IMR-90 (cell line): ENCODE results near the gene HERC4. TPM values are rescaled to one million over a fixed set of nuclear protein-coding genes. Genes with fewer than 3 reads are reported as not detected.

Experiments used
- ATAC-seq: fragments of 200-7000 bp; cut with Tn5 transposase; 2 replicates; pipeline ENCODE4 v1.9.1; 2020; ENCODE audit warnings: low read depth, mild to moderate bottlenecking, moderate library complexity
- BruUV-seq: library from RNA; stranded (reverse); fragments of 400-500 nt; replicated peaks from 2 replicates; lab custom pipeline; 2021; lab: Mats Ljungman, UMichigan
- CTCF ChIA-PET: fragments of 300-600 bp; formaldehyde crosslinking; extraction: SDS; loops from one replicate; lab custom pipeline; 2021; ENCODE audit warnings: antibody characterized with exemption; lab: Yijun Ruan, JAX
- POLR2A ChIA-PET: fragments of 300-600 bp; sonication (Branson Sonifier 250); formaldehyde crosslinking; loops from one replicate; lab custom pipeline; 2022; ENCODE audit warnings: antibody characterized with exemption; ENCODE audit not compliant: unreplicated experiment; lab: Charles Lee
- DNase-seq: peaks from one replicate; pipeline ENCODE4 v3.0.0; 2013
- H2AFZ ChIP-seq: replicated peaks from 2 replicates; pipeline ENCODE3; 2013; ENCODE audit warnings: low read length, mild to moderate bottlenecking; ENCODE audit not compliant: poor library complexity
- H2AK5ac ChIP-seq: 2 replicates; pipeline ENCODE4 v1.6.1; 2013; ENCODE audit warnings: low read depth, low read length, inconsistent platforms
- H2AK9ac ChIP-seq: replicated peaks from 2 replicates; pipeline ENCODE3; 2013; ENCODE audit warnings: mild to moderate bottlenecking, low read depth, low read length, moderate library complexity; ENCODE audit not compliant: poor library complexity
- H2BK120ac ChIP-seq: 2 replicates; pipeline ENCODE4 v1.6.1; 2013; ENCODE audit warnings: low read depth, low read length, inconsistent platforms
- H2BK15ac ChIP-seq: 3 replicates; pipeline ENCODE4 v1.6.1; 2013; ENCODE audit warnings: low read depth, low read length, inconsistent platforms
- H2BK20ac ChIP-seq: 2 replicates; pipeline ENCODE4 v1.6.1; 2013; ENCODE audit warnings: low read depth, mild to moderate bottlenecking, inconsistent platforms, low read length, moderate library complexity
- H2BK5ac ChIP-seq: 2 replicates; pipeline ENCODE4 v1.6.1; 2013; ENCODE audit warnings: mild to moderate bottlenecking, low read depth, low read length, inconsistent platforms; ENCODE audit not compliant: poor library complexity, severe bottlenecking
- H3K14ac ChIP-seq: replicated peaks from 2 replicates; pipeline ENCODE4 v1.6.1; 2013; ENCODE audit warnings: low read depth, low read length, inconsistent platforms
- H3K18ac ChIP-seq: 2 replicates; pipeline ENCODE4 v1.6.1; 2013; ENCODE audit warnings: low read depth, low read length, control low read depth
- H3K23ac ChIP-seq: 2 replicates; pipeline ENCODE4 v1.6.1; 2013; ENCODE audit warnings: low read depth, low read length, inconsistent platforms
- H3K27ac ChIP-seq: 2 replicates; pipeline ENCODE4 v1.5.1; 2013; ENCODE audit warnings: mild to moderate bottlenecking, control low read depth, low read length; ENCODE audit not compliant: insufficient read depth
- H3K27me3 ChIP-seq: 2 replicates; pipeline ENCODE4 v1.6.1; 2013; ENCODE audit warnings: low read length; ENCODE audit not compliant: control insufficient read depth, insufficient read depth
- H3K36me3 ChIP-seq: 2 replicates; pipeline ENCODE4 v1.6.1; 2013; ENCODE audit warnings: low read length, mixed read lengths; ENCODE audit not compliant: control insufficient read depth, insufficient read depth
- H3K4ac ChIP-seq: 2 replicates; pipeline ENCODE4 v1.6.1; 2013; ENCODE audit warnings: low read depth, low read length, inconsistent platforms
- H3K4me1 ChIP-seq: 2 replicates; pipeline ENCODE4 v1.6.1; 2013; ENCODE audit warnings: low read length, mixed read lengths; ENCODE audit not compliant: control insufficient read depth, insufficient read depth
- H3K4me2 ChIP-seq: 2 replicates; pipeline ENCODE4 v1.6.1; 2013; ENCODE audit warnings: low read depth, mild to moderate bottlenecking, control low read depth, low read length, moderate library complexity
- H3K4me3 ChIP-seq: 2 replicates; pipeline ENCODE4 v1.5.1; 2013; ENCODE audit warnings: low read depth, mild to moderate bottlenecking, control low read depth, low read length, moderate library complexity; ENCODE audit not compliant: insufficient read depth
- H3K56ac ChIP-seq: 2 replicates; pipeline ENCODE4 v1.6.1; 2013; ENCODE audit warnings: low read length, inconsistent platforms; ENCODE audit not compliant: insufficient read depth; ENCODE audit errors: extremely low read depth
- H3K79me1 ChIP-seq, 2 experiments: 2 replicates each; pipeline ENCODE4 v1.6.1; 2013; ENCODE audit warnings: low read length in 2 of 2, inconsistent platforms in 1 of 2, low read depth in 1 of 2
- H3K9ac ChIP-seq: 2 replicates; pipeline ENCODE4 v1.6.1; 2013; ENCODE audit warnings: low read depth, low read length, control low read depth
- H3K9me1 ChIP-seq: 2 replicates; pipeline ENCODE4 v1.6.1; 2013; ENCODE audit warnings: low read length, inconsistent platforms; ENCODE audit not compliant: insufficient read depth
- H3K9me3 ChIP-seq: 2 replicates; pipeline ENCODE4 v1.6.1; 2013; ENCODE audit warnings: low read length; ENCODE audit not compliant: control insufficient read depth, insufficient read depth
- H4K20me1 ChIP-seq: 2 replicates; pipeline ENCODE4 v1.6.1; 2013; ENCODE audit warnings: low read length, inconsistent platforms; ENCODE audit not compliant: insufficient read depth
- H4K5ac ChIP-seq: 2 replicates; pipeline ENCODE4 v1.6.1; 2013; ENCODE audit warnings: mild to moderate bottlenecking, low read depth, low read length, control low read depth
- H4K8ac ChIP-seq, 2 experiments: 2 replicates each; pipeline ENCODE4 v1.6.1; 2013; ENCODE audit warnings: low read depth in 2 of 2, low read length in 2 of 2, control low read depth in 1 of 2, inconsistent platforms in 1 of 2
- H4K91ac ChIP-seq: 2 replicates; pipeline ENCODE4 v1.6.1; 2013; ENCODE audit warnings: low read depth, low read length, inconsistent platforms; ENCODE audit not compliant: insufficient read depth
- CHD1 ChIP-seq: IDR thresholded peaks from 2 replicates; pipeline ENCODE4 v1.6.1; 2012; ENCODE audit warnings: low read depth, low read length, improper control_type of control experiment
- MXI1 ChIP-seq: IDR thresholded peaks from 2 replicates; pipeline ENCODE4 v1.6.1; 2012; ENCODE audit warnings: low read depth, mild to moderate bottlenecking, low read length, moderate library complexity, borderline replicate concordance
- POLR2A ChIP-seq: IDR thresholded peaks from 2 replicates; pipeline ENCODE4 v1.6.1; 2012; ENCODE audit warnings: mild to moderate bottlenecking, low read depth, low read length
- WGBS, 2 experiments: methylation state at CpG; one replicate each; pipeline versions ENCODE4 v1.1.5 to v1.1.7; 2013; ENCODE audit warnings: missing lambda C conversion rate in 2 of 2; ENCODE audit not compliant: insufficient read length in 1 of 2; ENCODE audit errors: extremely low coverage in 2 of 2; 5-methylcytosine and 5-hydroxymethylcytosine counted together
- dilution Hi-C: fragments of 300-500 bp; cut with HindIII; formaldehyde crosslinking; loops from one replicate; pipeline ENCODE4 v1.14.3; 2018; ENCODE audit warnings: low sequenced_read_pairs; ENCODE audit not compliant: unreplicated experiment
- in situ Hi-C: fragments of 300-500 bp; cut with MboI; formaldehyde crosslinking; loops from 3 replicates; pipeline ENCODE4 v1.14.3; 2019; ENCODE audit warnings: low sequenced_read_pairs, inconsistent platforms, mixed read lengths
- intact Hi-C: fragments of 100-400 bp; cut with micrococcal nuclease; formaldehyde crosslinking; loops from 2 replicates; pipeline ENCODE4 v1.10.0; 2022
- polyA plus RNA-seq, 3 experiments: library from polyadenylated mRNA; depleted of rRNA; stranded (reverse); fragments of >200 nt; gene quantifications; 2 replicates each; pipeline ENCODE4 v1.2.3, GENCODE V29; 2012; ENCODE audit warnings: low replicate concordance in 1 of 3
- total RNA-seq: library from RNA; depleted of rRNA; stranded (reverse); fragments of >200 nt; gene quantifications from 2 replicates; pipeline ENCODE4 v1.2.3, GENCODE V29; 2012

The HERC4 gene
- total and polyA plus RNA-seq, 2 of the 4 experiments (the other 2 are of a cell fraction): 66.6 to 92.8 TPM

- Histone ChIP-seq H3K4ac (no peak overlapping the region), H4K5ac (no peak overlapping the region), H2AFZ (no peak overlapping the region), H3K9me1 (no peaks in the 10 kb centered on the region), H3K4me2 (no peak overlapping the region), H2BK120ac (peak overlapping the region; percentile 33; the same call in 1 of the 2 replicates), H3K27ac (no peak overlapping the region), H4K91ac (no peak overlapping the region), H3K36me3 (no peaks in the 10 kb centered on the region), H2BK15ac (peak overlapping the region; percentile 61; the same call in 1 of the 3 replicates), H3K9ac (no peak overlapping the region), H3K14ac (no peak overlapping the region), H3K18ac (no peak overlapping the region), H3K56ac (no peak overlapping the region), H2AK5ac (no peak overlapping the region), H3K79me1 (peaks cover 7 to 13% of the 10 kb centered on the region in 2 experiments; a peak in 3 of 4 replicates), H4K20me1 (no peaks in the 10 kb centered on the region), H3K27me3 (no peaks in the 10 kb centered on the region), H2AK9ac (no peak overlapping the region), H3K4me3 (no peak overlapping the region), H2BK5ac (peak overlapping the region; percentile 71), H3K9me3 (no peaks in the 10 kb centered on the region), H3K4me1 (peaks cover 21% of the 10 kb centered on the region), H2BK20ac (peak overlapping the region; percentile 40; the same call in 1 of the 2 replicates), H3K23ac (no peak overlapping the region), H4K8ac (no peak overlapping the region)
- intact Hi-C loops: no loop called here
- WGBS, 2 experiments: no CpG with 5 or more reads among the region's 4 CpGs
- POLR2A ChIA-PET: no interaction called here
- DNase-seq: no peak
- no peak for ATAC-seq
- dilution Hi-C loops: no loop called here
- TF ChIP-seq MXI1 (no peak), POLR2A (no peak), CHD1 (no peak)
- in situ Hi-C loops: no loop called here
- CTCF ChIA-PET: interaction anchor here (0.9 to 1.9 kb wide), 2 partner anchors 10 to 211 kb away, joined by 3 to 9 read pairs; no protein-coding TSS in a partner anchor
- BruUV-seq: no TSS peak
Observed at GRCh38 chr10:68090586-68090985, 15.5 kb upstream of the HERC4 start.
